K562 (cell line): ENCODE data around the gene QPCT. TPM values are rescaled to one million over a fixed set of nuclear protein-coding genes. Genes with fewer than 3 reads are reported as not detected.

Source experiments
- KLF10 ChIP-seq: fragments of 250-450 bp; sonication (Bioruptor Pico); IDR thresholded peaks from 2 replicates; pipeline ENCODE4 v1.6.1; 2021; ENCODE audit warnings: matching md5 sums
- TRIM24 ChIP-seq, 2 experiments: fragments of 450-650 bp; IDR thresholded peaks; 2 replicates each; pipeline ENCODE4 v1.6.1; 2016
- polyA plus RNA-seq, 8 experiments: library from polyadenylated mRNA; depleted of rRNA in 4 of 8; stranded (reverse) in 5 of 8; unstranded in 3 of 8; fragments of >200 nt; fragmentation: Nextera tagmentation in 2 of 8; fragmentation: Illumina TruSeq in 1 of 8; extraction: Ambion mirVana in 2 of 8; extraction: Trizol in 1 of 8; gene quantifications; 2 replicates each; pipeline versions ENCODE4 v1.2.1 to v1.2.3, GENCODE V29; 2011 to 2014; ENCODE audit warnings: inconsistent platforms in 1 of 8, missing spikeins in 1 of 8
- total RNA-seq, 7 experiments: library from RNA; depleted of rRNA in 6 of 7; stranded (reverse); fragments of >200 nt in 6 of 7; fragmentation: Illumina TruSeq in 2 of 7; extraction: Trizol in 2 of 7; gene quantifications; 2 replicates each; pipeline versions ENCODE4 v1.2.1 to v1.2.3, GENCODE V29; 2011 to 2021; ENCODE audit warnings: low replicate concordance in 1 of 7
- TF ChIP-seq, protein P1 (sequence below): fragments of 250-450 bp; sonication (Bioruptor Pico); IDR thresholded peaks from 2 replicates; pipeline ENCODE4 v1.8.0; 2022; ENCODE audit warnings: inconsistent platforms, mild to moderate bottlenecking, moderate library complexity, borderline replicate concordance
- TF ChIP-seq, protein P2 (sequence below): fragments of 150-350 bp; IDR thresholded peaks from 2 replicates; pipeline ENCODE4 v1.6.1; 2014; ENCODE audit warnings: low read depth, mild to moderate bottlenecking, low read length, borderline replicate concordance
- TF ChIP-seq, protein P3 (sequence below): fragments of 200-800 bp; sonication (Bioruptor generic); IDR thresholded peaks from 2 replicates; pipeline ENCODE4 v1.6.1; 2016; ENCODE audit warnings: missing genetic modification characterization, missing compliant biosample characterization

Gene QPCT
- total and polyA plus RNA-seq, 9 of the 15 experiments (the other 6 are each of a cell fraction or from before 2014, with no cell fraction given) = 0.07 TPM; not detected in 8

DNA sequence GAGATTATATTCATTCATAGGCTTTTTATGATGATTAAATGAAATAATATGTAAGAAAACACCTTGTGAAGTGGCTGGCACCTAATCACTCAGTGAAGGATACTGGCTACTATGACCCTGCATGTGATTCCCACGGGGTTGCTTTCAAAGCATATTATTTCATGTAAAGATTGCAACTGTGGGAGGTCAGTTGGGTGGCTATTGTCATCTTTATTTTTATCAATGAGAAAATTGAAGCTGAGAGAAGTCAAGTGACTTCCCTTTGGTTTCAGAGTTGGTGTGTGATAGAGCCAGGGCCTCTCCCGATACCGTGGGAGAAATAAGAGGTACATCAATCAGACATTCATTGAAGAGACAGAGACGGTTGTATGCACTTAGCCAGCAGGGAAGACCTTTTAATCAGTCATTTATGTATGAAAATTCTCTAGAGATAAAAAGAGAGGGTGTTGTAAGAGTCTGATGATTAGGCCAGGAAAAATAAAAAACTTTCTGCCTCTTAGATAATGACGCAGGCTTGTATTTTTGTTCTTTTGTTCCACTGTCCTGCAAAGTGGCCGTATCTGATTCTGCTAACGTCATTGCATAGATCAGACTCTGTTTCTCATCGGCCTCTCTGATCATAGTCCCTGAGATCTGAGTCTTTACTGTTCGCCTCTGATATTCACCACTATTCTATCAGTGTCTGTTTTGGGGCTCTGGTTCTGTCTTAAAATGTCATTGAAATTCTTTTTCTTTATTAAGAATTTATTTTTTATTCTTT is 50.5 kb downstream of the QPCT start (continued):
- TF ChIP-seq, protein P1, sequence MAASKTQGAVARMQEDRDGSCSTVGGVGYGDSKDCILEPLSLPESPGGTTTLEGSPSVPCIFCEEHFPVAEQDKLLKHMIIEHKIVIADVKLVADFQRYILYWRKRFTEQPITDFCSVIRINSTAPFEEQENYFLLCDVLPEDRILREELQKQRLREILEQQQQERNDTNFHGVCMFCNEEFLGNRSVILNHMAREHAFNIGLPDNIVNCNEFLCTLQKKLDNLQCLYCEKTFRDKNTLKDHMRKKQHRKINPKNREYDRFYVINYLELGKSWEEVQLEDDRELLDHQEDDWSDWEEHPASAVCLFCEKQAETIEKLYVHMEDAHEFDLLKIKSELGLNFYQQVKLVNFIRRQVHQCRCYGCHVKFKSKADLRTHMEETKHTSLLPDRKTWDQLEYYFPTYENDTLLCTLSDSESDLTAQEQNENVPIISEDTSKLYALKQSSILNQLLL = no peak
- no peak for TF ChIP-seq KLF10
- TF ChIP-seq, protein P2, sequence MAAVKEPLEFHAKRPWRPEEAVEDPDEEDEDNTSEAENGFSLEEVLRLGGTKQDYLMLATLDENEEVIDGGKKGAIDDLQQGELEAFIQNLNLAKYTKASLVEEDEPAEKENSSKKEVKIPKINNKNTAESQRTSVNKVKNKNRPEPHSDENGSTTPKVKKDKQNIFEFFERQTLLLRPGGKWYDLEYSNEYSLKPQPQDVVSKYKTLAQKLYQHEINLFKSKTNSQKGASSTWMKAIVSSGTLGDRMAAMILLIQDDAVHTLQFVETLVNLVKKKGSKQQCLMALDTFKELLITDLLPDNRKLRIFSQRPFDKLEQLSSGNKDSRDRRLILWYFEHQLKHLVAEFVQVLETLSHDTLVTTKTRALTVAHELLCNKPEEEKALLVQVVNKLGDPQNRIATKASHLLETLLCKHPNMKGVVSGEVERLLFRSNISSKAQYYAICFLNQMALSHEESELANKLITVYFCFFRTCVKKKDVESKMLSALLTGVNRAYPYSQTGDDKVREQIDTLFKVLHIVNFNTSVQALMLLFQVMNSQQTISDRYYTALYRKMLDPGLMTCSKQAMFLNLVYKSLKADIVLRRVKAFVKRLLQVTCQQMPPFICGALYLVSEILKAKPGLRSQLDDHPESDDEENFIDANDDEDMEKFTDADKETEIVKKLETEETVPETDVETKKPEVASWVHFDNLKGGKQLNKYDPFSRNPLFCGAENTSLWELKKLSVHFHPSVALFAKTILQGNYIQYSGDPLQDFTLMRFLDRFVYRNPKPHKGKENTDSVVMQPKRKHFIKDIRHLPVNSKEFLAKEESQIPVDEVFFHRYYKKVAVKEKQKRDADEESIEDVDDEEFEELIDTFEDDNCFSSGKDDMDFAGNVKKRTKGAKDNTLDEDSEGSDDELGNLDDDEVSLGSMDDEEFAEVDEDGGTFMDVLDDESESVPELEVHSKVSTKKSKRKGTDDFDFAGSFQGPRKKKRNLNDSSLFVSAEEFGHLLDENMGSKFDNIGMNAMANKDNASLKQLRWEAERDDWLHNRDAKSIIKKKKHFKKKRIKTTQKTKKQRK = no peak
- TF ChIP-seq, protein P3, sequence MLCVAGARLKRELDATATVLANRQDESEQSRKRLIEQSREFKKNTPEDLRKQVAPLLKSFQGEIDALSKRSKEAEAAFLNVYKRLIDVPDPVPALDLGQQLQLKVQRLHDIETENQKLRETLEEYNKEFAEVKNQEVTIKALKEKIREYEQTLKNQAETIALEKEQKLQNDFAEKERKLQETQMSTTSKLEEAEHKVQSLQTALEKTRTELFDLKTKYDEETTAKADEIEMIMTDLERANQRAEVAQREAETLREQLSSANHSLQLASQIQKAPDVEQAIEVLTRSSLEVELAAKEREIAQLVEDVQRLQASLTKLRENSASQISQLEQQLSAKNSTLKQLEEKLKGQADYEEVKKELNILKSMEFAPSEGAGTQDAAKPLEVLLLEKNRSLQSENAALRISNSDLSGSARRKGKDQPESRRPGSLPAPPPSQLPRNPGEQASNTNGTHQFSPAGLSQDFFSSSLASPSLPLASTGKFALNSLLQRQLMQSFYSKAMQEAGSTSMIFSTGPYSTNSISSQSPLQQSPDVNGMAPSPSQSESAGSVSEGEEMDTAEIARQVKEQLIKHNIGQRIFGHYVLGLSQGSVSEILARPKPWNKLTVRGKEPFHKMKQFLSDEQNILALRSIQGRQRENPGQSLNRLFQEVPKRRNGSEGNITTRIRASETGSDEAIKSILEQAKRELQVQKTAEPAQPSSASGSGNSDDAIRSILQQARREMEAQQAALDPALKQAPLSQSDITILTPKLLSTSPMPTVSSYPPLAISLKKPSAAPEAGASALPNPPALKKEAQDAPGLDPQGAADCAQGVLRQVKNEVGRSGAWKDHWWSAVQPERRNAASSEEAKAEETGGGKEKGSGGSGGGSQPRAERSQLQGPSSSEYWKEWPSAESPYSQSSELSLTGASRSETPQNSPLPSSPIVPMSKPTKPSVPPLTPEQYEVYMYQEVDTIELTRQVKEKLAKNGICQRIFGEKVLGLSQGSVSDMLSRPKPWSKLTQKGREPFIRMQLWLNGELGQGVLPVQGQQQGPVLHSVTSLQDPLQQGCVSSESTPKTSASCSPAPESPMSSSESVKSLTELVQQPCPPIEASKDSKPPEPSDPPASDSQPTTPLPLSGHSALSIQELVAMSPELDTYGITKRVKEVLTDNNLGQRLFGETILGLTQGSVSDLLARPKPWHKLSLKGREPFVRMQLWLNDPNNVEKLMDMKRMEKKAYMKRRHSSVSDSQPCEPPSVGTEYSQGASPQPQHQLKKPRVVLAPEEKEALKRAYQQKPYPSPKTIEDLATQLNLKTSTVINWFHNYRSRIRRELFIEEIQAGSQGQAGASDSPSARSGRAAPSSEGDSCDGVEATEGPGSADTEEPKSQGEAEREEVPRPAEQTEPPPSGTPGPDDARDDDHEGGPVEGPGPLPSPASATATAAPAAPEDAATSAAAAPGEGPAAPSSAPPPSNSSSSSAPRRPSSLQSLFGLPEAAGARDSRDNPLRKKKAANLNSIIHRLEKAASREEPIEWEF = no peak
- no peak for TF ChIP-seq TRIM24 (IDR thresholded peaks at IDR 0.05)
